GM12892 (cell line): ENCODE results near the gene SLC27A6.

ENCODE experiments used
- POLR2A ChIP-seq: IDR thresholded peaks from 2 replicates; pipeline ENCODE4 v1.6.1; 2011; ENCODE audit warnings: low read depth, low read length, control low read depth
- POLR2AphosphoS5 ChIP-seq: IDR thresholded peaks from 2 replicates; pipeline ENCODE4 v1.6.1; 2011; ENCODE audit warnings: low read depth, low read length, control low read depth
- TAF1 ChIP-seq: IDR thresholded peaks from 2 replicates; pipeline ENCODE4 v1.6.1; 2011; ENCODE audit warnings: low read depth, mild to moderate bottlenecking, control low read depth, low read length, borderline replicate concordance

- no peak for TF ChIP-seq POLR2A
- no peak for TF ChIP-seq POLR2AphosphoS5
- no peak for TF ChIP-seq TAF1
Observed at GRCh38 chr5:129073111-129073510, 107.8 kb downstream of the SLC27A6 start.
